Right hindlimb (tissue), 1 donor: ENCODE data around the gene CELSR3.
A peak's percentile ranks its signal among the peaks of the same experiment; 100 is the strongest.

Source experiments
- DNase-seq: peaks from one replicate; pipeline ENCODE4 v3.0.0-alpha.2; 2018

The CELSR3 gene

DNA sequence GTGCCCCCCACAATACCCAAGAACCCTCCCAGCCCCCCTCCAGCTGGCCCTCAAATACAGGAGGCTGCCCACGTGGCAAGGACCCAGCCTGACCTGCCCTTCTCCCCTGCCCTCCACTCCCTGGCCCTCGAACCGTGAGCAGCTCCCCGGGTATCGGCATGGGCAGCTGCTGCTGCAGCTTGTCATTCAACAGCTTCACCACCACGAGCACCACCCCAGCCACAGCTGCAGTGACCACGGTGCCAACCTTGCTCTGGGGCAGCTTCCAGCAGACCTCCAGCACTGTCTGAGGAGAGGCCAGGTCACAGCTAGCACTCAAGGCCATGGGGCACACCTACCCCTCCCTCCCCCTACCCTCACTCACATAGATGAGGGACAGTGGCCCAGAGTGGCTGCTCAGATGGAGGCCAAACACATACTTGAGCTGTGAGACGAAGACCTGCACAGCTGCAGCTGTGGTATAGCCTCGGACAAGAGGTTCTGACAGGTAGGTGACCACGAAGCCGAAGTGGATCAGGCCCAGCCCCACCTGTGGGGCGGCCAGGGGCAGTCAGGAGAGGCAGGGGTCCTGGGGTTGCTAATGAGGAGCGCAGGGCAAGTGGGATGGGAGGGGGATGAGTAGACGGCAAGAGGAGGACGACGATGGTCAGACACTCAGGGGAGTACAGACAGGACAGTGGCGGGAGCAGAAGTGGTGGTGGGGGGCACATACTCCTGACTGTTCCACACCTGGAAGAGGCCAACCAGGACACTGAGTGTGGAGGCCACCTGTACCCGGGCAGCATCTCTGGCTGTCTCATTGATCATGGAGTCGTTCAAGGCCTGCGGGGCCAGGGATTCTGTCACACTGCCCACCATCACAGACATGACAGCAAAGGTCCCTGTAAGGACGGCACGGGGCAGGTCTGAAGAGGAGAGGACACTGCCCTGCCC lies 30.9 kb downstream of the CELSR3 start:
- no peak for DNase-seq

DNA sequence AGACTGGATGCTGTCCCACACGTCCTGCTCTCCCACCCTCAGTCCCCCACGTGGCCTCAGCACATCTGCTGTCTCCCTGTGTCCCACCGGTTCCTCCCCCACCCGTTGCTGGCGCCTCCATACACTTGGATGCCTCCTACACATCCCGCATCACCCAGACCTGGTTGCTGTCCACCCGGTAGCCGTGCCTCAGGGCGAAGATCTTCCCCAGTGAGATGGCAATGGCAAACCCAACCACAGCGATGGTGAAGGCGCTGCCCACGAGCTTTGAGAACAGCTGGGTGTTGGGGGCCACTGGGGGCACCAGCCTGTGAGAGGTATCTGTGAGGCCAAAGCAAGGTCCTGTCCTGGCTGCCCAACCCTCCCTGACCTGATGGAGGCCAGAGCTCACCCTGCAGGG lies 31.9 kb downstream of the CELSR3 start:
- no peak for DNase-seq

DNA sequence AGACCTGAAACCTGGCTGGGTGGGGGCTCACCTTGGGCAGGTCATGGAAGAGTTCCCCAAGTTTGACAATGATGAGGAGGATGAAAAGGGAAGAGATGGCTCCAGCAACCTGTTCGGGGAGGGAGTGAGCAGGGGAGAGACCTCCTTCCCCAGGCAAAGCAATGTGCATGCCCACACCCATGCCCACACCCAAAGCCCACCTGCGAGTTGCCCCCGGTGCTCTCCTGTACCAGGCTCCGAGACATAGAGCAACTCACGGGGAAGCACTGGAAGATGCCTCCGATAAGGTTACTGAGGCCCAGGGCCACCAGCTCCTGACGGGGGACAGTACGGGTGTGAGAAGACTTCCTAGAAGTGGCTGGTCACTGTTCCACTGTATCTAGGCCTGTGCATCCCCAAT lies 32.3 kb downstream of the CELSR3 start:
- no peak for DNase-seq

DNA sequence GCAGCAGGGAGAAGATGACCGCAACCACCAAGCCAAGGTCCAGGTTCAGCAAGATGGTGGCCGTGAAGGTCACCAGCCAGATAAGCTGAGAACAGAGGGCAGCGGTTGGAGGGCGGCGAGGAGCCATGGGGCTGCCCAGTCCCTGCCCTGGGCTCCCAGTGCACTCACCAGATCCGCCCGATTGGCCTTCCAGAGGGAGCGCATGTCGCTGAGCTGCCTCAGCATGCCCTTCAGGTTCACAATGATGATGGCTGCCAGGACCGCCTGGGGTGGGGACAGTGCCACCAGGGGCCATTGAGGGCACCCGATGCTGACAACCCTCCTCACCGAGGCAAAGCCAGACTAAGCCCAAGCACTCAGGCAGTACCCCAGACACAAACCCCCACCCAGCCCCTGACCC lies 32.8 kb downstream of the CELSR3 start:
- no peak for DNase-seq

DNA sequence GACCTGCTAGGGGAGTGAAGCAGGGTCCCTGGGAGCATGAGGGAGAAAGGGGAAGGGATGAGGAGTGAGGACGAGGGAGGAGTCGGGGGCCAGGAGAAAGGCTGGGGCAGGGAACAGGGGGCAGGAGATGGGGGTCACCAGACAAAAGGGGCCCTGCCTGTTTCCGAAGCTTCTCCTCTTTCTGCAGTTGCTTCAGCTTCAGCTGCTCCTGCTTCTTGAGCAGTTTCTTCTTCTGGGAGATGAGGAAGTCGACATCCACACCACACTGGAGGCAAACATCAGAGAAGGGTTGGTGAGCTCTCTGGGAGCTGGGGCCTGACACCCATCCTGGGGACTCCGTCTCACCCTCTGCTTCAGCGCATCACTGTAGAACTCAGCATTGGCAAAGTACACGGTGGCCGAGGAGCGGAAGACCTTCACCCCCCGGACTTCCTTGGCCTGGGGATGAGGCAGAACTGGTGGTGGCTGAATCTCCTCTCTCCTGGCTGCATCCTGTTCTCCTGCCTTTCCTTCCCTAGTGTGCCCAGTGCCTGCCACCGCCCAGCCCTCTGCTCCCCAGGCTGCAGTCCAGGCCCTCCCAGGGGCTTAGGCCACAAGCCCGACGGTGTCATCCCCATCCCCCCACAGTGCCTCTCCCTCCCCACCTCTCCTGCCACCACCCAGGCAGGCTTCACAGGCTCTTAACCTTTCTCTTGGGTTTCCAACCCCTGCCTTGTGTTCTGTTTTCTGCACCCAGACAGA lies 34.2 kb downstream of the CELSR3 start:
- no peak for DNase-seq

DNA sequence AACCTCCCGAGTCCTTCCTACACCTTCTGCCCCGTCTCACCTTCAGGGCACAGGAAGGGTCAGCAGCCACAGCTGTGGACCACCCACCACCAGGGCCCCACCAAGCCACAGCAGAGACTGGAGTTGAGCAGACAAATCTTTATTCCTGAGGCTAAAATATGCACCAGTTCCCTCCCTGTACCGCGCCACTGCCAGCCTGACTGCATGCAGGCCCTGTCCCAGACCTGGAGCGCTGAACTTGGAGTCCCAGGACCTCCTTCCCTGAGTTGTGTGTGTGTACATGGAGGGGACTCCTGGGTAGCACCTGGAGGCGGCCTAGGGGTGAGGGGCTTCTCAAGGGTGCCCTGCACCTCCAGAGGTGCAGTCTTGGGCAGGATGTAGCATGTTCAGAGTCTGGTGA lies 37.1 kb downstream of the CELSR3 start:
- DNase-seq = no peak

DNA sequence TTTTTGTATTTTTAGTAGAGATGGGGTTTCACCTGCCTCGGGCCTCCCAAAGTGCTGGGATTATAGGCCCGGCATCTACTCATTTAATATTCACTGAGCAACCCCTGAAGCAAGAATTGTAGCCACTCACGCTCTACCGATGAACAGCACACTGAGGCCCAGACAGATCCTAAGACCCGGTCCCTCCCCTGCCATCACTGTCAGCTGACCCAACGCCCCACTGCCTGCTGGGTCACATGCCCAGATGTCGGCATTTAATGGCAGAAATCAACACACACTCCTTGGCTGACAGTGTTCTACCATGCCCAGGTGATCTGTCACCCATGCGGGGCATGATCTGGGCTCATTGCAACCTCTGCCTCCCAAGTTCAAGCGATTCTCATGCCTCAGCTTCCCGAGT lies 37.9 kb downstream of the CELSR3 start:
- DNase-seq = no peak

DNA sequence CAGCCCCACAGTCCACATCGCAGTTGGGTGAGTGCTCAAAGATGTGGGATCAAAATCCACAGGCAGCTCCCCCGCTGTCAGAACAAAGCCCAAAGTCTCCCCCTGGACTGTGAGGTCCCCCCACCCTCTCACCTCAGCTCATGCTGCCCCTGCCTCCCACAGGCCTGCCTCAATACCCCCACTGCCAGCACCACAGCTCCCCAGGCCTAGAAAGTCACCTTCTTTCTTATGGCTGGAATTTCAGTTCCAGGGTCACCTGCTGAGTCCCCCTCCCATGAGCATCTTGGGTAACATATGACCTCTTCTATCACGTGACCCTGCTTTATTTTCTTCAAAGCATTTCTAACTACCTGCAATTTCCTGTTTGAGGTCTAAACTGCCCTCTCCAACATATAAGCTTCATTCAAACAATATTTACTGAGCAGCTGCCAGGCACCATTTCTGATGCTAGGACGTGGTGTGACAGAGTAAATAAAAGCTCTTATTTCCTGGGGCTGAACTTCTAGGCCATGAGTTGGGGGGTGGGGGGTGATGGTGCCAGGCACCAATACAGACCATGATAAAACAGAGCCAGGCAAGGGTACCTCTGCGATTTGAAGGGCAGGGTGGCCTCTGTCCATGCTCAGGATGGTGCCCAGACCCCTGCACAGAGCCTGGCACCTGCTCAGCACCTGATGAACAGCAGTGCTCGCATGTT lies 38.7 kb downstream of the CELSR3 start:
- no peak for DNase-seq

DNA sequence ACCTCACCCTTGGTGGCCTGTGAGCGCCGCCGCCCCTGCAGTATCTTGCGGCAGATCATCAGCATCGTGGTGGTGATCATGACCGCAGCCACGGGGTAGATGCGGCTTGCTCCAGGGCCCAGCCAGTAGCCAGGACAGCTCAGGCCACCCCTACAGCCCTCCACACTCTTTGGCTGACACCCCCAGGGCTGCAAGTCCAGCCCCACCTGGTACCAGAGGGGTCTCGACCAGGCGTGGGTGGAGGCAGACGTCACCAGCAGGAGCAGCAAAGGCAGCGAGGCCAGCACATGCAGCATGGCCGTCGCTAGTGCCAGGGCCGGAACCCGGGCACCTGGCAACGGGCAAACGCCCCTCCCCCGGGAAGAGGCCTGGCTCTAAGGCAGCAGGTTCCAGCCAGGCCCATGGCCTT lies 41.2 kb downstream of the CELSR3 start, which contains the start of gene TMEM89:
TMEM89 (minus strand) TSS at position 309 of the 409 bp plus-strand sequence; CDS start at position 296, 13 bp downstream.
- no peak for DNase-seq

DNA sequence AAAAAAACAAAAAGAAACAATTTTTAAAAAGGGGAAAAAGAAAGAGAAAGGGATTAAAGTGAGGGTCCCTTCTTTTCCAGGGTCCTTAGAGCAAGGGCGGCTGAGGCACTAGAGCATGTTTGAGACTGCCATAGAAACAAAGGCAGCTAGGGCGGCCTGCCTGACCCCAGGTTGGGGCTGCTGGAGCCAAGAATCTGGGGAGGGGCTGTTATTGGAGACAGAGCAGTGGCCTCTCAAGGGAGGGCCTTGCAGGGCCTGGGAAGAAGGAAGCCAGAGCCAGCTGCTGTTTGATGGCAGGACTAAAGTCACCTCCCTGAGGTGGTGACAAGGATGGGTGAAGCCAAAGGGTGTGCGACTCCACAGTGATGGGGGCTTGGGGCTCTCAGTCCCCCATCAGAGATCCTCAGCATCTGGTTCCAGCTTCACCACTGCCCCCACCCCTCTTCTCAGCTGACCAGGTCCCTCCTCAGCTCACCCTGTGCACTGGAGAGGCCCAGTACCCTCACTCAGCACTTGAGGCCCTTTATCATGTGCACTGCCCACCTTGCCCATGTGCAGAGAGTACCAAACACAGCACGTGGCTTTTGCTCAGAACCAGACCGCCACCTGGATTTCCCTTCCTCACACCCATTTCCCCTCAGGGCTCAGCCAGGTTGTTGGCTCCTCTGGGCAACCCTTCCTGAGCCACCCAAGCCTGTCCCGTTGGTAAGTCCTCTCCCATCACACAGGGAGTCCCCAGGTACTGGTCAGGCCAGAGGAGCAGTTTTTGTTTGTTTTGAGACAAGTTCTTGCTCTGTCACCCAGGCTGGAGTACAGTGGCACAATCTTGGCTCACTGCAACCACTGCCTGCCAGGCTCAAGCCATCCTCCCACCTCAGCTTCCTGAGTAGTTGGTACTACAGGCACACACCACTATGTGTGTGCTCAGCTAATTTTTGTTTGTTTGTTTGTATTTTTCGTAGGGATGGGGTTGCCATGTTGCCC lies 42.9 kb downstream of the CELSR3 start:
- no peak for DNase-seq

DNA sequence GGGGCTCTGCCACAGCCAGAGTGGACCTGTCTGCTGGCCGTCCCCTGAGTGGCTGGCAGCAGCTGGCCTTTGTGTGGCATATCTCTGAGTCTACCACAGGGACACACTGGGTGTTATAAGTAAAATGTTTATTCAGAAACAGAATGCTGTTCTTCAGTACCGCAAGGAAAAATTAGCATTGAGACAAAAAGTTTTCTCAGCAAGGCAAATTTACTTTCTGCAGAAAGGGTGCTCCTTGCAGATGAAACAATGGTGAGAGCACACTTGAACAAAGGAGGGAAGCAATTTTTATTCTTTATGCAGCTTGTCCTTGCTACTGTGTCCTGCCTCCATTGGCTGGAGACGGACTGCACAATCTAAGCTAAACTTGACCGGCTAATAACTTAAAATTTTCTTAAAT lies 45.1 kb downstream of the CELSR3 start:
- no peak for DNase-seq

DNA sequence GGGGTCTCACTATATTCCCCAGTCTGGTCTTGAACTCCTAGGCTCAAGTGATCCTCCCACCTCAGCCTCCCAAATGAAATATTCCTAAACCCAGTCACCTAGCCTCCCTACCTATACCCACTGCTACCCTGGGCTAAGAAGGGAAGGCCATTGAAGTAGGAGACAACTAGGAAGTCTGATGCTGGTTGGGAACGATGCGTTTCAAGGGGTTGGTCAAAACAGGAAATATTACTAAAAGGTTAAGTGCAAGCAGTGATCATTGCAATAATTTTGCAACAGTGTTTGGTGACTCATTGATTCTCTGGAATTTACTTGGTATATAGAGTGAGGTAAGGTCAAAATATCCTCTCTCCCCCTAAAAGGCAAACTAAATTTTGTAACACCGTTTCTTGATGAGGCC lies 48.6 kb downstream of the CELSR3 start:
- no peak for DNase-seq

DNA sequence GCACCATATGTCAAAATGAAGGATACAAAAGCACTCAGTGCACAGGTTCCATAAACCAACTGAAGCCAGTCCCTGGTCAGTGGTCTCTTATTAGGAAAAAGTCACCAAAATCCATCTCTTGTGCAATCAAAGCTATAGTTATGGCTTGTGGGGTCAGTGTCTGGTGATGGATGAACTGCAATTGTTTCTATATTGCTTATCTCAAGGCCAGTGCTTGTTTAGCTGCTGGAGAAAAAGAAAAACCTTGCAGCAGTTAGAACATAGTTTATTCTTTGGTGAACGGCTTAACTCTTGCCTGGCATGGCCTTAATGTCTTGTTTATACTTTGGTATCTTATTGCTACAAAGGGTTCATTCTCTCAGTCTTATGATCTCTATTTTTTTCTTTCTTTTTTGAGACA lies 50.4 kb downstream of the CELSR3 start:
- no peak for DNase-seq

DNA sequence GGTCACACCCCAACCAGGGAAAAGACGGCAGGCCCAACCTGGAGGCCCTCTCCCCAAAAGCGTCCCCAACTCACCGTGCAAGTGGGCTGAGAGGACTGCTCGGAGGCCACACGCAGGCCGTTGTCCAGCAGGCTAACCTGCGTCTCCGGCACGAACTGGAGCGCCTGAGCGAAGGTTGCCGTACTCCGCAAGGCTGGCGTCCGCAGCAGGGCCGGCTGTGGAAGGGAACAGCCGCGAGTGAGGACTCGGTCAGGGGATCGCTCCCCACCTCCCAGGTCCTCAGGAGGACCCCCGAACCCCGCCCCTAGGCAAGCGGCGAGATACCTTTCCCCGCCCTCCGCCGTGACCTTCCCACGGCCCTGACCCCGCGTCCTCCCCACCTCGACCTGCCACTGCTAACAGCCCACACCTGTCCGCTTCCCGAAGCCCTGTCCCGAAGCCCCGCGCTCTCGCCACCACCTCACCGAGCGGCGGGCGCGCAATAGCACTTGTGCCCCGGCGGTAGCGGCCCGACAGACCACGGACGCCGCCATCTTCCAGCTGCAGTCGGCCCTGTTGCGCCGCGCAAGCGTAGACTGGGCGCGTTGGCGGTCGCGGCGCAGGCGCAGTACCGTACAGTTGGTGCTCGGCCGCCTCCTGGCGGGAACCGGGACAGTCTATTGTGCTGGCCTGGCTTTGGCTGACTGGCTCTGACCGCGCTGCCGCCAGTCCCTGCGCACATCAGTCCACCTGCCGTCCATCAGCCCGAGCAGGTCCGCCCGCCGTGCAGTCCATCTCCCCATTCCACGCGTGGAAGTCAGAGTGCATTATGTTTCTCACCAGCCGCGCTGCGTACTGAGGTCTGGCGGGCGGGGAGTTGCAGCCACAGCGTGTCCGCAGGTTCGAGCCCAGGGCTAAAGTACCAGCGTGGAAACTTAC lies 53.3 kb downstream of the CELSR3 start, which contains the start of gene UQCRC1:
UQCRC1 (minus strand) TSS at position 559 of the 918 bp plus-strand sequence; CDS start at position 533, 26 bp downstream.
- DNase-seq = peak; percentile 96

DNA sequence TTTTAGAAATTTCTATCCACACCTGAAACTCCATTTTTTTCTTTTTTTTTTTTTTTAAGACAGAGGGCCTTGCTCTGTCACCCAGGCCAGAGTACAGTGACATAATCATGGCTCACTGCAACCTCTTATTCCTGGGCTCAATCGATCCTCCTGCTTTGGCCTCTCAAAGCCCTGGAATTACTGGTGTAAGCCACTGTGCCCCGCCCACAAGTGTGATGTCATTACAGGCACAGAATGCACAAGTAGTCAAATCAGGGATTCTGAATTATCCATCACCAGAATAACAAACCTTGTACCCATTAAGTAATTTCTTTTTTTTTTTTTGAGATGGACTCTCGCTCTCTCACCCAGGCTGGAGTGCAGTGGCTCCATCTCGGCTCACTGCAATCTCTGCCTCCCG lies 55.2 kb downstream of the CELSR3 start:
- no peak for DNase-seq

DNA sequence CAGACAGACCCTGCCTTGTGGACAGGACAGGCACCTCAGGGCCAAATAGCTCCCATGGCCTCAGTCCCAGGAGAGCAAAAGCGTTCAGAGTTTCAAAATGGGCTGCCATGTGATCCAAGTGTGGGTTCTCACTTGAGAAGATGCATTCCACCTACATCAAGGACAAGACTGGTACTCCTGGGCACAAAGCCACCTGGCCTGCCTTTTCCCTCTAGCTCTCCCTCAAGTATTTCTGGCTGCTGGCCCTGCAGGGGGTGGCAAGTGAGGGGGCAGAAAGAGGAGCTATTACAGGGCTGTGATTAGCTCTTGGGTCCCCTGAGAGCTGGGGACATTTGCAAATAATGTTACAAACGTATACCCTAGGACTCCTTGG lies 61.1 kb downstream of the CELSR3 start:
- DNase-seq = no peak

DNA sequence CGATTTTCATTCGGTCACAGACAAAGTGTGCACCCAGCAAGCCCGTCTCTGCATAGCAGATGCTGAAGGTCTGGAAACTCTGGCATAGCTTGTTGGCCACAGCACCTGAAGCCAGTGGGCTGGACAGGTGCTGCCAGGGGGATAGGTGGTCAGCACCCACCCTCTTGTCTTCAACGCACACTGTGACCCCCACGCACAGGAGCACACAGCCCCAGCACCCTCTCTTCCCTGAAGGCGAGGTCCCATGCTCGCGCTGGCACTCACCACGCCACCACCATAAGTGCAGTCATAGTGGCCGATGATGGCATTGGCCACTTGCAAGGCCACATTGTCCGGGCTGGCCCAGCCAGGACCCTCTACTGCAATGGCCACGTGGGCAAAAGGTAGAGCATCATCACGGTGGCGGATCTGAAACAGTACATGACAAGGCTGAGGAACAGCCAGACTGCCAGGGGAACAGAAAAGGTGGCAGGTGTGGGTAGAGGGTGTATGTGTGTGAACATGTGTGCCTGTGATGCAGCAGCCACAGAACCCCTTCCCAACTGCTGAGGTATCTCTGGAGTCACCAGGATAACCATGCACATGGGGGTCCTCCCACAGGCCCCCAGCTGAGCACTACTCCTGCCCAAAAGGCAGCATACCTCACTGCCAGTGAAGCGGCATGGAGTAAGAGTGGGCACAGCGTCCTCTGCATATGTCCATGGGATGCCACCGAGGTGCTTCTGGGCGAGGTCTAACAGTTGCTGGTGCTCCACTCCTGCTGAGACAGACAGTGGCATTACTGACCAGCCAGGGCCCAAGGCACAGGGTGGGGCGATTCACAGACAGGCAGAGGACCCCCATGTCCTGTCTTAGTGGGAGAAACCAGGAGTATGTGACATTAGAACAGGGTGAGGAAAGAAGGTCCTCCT lies 61.7 kb downstream of the CELSR3 start:
- DNase-seq = no peak

DNA sequence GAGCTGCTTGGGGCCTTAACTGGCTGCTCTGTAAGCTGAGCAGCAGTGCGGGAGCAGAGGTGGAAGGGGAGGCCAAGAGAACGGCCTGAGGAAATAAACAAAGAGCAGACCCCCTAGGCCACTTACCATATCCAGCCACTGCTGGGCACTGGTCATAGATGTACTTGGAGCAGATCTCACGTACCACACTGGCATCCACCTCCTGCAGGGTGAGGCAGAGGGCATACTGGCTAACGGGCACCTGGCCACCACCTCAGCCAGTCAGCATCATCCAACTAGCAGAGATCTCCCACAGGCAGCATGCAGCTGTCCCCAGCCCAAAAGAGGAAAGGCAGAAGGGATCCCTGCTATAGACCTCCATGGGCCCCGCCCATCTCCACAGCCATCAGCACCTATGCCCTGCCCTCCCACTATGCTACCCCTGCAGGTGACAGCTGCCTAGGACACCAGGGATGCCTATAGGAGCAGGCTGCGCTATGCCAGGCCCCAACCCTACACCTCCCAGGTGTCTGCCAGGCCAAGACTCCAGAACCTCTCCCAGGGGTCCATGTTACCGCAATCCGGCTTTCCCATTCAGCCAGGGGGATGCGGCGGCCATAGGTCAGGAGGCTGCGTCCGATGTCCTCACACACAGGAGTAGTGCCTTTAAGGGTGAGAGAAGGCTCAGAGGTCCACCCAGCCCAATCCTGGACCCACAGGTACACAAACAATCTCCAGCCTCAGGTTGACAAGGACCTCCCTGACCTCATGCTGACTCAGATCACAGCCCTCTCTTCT lies 63.0 kb downstream of the CELSR3 start:
- DNase-seq = no peak

DNA sequence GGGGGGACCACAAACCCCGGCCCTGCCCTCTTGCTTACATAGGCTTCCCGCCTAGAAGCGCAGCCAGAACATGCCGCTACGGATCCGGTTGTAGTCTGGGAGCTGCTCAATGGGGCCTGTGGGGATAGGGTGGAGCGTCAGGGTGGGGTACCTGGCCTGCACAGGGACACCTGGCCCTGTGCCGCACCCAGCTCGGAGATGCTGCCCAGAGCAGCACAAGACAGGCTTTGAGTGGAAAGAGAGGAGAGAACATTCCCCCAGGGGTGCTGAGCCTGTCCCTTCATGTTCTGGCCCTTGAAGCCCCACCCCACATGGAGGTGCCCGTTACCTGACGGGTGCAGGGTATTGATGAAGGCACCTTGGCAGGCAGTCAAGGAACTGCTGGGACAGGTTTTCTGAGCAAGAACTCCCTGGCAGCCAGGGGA lies 63.6 kb downstream of the CELSR3 start:
- no peak for DNase-seq
